GM12873 (cell line): ENCODE measurements around the gene RPS6KA4.

Experiments
- TF ChIP-seq, protein P1 (sequence below): IDR thresholded peaks from 2 replicates; pipeline ENCODE4 v1.5.1; 2012; ENCODE audit warnings: low read depth, mild to moderate bottlenecking, moderate library complexity, low read length, control low read depth; ENCODE audit not compliant: insufficient read depth; ENCODE audit errors: missing control alignments

RPS6KA4 gene

DNA sequence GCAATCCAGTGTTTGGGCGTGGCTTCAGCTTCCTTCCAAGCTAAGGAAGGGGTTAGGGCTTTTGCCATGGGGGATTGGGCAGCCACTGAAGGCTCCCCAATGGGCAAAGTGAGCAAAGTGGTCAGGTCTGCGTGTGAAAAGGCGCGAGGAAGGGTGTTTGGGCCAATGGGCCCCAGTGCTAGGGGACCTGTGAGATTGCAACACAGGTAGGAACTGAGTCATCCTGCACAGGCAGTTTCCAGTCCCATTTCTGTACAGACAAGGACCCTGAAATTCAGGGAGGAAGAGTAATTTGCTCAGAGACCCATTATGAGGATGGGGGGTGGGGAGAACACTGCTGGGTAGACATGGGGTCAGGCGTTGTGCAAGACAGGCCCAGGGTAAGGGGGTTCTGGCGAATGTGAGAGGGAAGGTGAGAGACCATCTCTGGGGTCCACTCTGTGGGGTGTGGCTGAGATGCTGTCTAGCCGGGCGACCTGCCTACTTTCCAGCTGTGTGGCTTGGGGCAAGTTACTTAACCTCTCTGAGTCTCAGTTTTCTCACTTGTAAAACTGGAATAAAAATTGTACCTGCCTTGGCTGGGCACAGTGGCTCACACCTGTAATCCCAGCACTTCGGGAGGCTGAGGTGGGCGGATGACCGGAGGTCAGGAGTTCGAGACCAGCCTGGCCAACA, 11.6 kb upstream of the RPS6KA4 start:
- TF ChIP-seq, protein P1, sequence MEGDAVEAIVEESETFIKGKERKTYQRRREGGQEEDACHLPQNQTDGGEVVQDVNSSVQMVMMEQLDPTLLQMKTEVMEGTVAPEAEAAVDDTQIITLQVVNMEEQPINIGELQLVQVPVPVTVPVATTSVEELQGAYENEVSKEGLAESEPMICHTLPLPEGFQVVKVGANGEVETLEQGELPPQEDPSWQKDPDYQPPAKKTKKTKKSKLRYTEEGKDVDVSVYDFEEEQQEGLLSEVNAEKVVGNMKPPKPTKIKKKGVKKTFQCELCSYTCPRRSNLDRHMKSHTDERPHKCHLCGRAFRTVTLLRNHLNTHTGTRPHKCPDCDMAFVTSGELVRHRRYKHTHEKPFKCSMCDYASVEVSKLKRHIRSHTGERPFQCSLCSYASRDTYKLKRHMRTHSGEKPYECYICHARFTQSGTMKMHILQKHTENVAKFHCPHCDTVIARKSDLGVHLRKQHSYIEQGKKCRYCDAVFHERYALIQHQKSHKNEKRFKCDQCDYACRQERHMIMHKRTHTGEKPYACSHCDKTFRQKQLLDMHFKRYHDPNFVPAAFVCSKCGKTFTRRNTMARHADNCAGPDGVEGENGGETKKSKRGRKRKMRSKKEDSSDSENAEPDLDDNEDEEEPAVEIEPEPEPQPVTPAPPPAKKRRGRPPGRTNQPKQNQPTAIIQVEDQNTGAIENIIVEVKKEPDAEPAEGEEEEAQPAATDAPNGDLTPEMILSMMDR = no peak

DNA sequence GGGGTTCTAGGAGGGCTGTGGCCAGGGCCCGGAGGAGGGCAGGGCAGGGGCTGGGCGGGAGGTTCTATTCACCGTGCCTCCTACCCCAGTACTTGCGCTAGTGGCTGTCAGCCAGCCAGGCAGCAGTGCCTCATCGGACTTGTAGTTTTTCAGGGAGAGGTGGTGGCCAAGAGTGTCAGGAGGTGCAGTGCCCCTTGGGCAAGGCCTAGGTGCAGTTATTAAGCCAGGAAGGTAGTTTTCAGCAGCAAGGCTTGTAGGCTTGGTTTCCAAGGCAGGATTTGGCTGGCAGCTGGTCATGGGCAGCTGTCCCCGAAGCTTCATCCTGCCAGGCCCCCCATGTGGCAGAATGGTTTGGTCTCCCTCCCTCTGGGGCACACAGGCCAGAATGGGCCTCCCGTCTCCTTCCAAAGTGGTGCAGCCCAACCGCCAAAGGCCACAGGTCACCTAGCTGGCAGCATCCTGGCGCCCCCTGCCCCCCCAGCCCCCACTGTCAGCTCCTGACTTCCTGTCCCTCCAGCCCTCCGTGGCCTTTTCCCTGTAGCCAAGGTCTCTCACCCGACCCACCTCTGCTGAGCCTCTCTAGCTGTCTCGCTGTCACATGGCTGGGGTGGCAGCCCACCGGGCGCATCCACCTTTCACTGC, 10.5 kb upstream of the RPS6KA4 start:
- TF ChIP-seq, protein P1 = no peak

- TF ChIP-seq, protein P1 = no peak
Measured at GRCh38 chr11:64349025-64349387, 10.0 kb upstream of the RPS6KA4 start.

DNA sequence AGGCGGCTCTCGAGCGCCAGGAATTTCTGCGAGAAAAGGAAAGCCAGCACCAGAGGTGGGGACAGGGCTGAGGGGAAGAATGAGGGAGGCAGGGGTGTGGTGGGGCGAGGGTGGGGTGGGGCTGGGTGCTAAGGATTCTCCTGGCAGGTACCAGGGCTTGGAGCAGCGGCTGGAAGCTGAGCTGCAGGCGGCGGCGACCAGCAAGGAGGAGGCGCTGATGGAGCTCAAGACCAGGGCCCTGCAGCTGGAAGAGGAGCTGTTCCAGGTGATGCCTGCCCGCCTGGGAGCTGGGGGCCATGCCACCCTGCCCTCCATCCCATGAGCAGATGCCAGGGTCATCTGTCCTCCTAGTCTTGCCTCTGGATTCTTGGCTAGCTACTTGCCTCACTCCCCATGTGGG, 9.6 kb upstream of the RPS6KA4 start:
- TF ChIP-seq, protein P1 = no peak

- TF ChIP-seq, protein P1 = no peak
Measured at GRCh38 chr11:64351136-64351631, 7.8 kb upstream of the RPS6KA4 start.

DNA sequence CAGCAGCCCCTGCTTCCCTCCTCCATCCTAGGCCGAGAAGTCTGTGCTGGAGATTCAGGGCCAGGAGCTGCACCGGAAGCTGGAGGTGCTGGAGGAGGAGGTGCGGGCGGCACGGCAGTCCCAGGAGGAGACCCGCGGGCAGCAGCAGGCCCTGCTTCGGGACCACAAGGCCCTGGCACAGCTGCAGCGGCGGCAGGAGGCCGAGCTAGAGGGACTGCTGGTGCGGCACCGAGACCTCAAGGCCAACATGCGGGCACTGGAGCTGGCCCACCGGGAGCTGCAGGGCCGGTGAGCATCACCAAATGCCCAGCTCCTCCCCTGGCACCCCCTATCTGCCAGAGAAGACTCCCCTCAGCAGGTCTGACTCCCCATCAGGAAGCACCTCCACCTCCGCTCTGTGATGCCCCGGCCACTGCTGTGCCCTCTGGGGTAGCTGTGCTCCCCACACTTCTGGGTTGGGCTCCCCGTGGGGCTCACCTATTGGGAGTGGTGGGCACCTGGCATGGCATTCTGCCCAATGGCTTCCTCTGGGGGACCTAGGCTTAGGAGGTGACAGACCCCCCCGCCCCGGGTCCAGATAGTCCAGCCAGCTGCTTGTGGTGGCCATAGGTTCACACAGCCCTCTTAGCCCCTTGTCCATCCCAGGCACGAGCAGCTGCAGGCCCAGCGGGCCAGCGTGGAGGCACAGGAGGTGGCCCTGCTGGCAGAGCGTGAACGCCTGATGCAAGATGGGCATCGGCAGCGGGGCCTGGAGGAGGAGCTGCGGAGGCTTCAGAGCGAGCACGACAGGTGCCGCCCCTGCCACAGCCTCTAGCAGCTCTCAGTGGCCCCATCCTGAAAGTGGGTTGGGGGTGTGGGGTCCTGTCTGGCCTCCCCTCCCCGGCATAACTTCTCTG, 6.6 kb upstream of the RPS6KA4 start:
- TF ChIP-seq, protein P1 = no peak
